Measurements from ENCODE around the gene GGA3.
"Not testable (repeated sequence)": the region's sequence is repeated elsewhere in the genome, so short reads cannot be mapped to it uniquely, and the experiment has no call there.

Gene GGA3

GRCh38 chr17:75288770-75289114 lies 27.3 kb upstream of the GGA3 start:
- peak overlapping the region; percentile 78 for H3K27ac ChIP-seq

DNA sequence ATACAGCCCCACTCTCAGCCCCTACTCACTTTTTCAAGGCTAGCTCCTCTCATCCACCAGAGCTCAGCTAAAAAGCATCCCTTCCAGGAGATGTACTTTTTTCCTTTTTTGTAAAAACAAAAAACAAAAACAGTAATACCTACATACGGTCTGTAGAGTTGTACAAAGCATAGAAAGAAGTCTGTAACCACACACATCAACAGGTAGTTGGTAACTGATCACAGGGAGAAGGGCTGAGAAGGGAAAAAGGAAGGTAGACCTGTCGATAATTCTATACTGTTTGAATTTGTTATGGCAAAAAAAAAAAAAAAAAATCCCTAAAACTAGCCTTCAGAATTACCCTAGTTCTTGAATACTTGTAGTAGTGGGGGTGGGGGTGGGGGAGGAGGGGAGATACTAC lies 27.0 kb upstream of the GGA3 start:
- Histone ChIP-seq H3K9me3 (ENCODE audit: severe bottlenecking) (no peaks in the 10 kb centered on the region), H3K36me3 (peaks cover 34% of the 10 kb centered on the region), H3K4me3 (ENCODE audit: low read depth, low read length) (peak overlapping the region; percentile 93), H3K27ac (peak overlapping the region; percentile 78), H3K27me3 (ENCODE audit: insufficient read depth, low read depth, severe bottlenecking) (no peaks in the 10 kb centered on the region)
- no peak for TF ChIP-seq CTCF (IDR thresholded peaks at IDR 0.05; ENCODE audit: low read depth, low read length)
- no peak for DNase-seq

More at GRCh38 chr17:75288770-75289114, 27.3 kb upstream of the GGA3 start:
- no peak for TF ChIP-seq CTCF (IDR thresholded peaks at IDR 0.05; ENCODE audit: low read depth, low read length)
- Histone ChIP-seq H3K4me3 (ENCODE audit: low read depth, low read length) (peak overlapping the region; percentile 93), H3K9me3 (ENCODE audit: severe bottlenecking) (no peaks in the 10 kb centered on the region), H3K36me3 (peaks cover 32% of the 10 kb centered on the region), H3K27me3 (ENCODE audit: insufficient read depth, low read depth, severe bottlenecking) (no peaks in the 10 kb centered on the region)
- DNase-seq: peak; percentile 87

DNA sequence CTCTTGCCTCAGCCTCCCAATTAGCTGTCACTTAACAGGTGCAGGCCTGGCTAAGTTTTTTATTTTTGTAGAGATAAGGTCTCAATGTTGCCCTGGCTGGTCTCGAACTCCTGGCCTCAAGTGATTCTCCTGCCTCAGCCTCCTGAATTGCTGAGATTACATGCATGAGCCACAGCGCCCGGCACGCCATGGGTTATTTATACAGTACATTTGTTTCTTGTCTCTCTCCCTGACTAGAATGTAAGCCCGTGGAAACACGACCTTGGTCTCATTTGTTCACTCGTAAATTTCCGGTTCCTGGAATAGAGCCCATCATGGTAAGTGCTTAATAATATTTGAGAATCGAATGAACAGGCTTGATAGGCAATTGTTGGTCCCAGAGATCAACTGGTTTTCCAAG lies 25.8 kb upstream of the GGA3 start:
- no peak for TF ChIP-seq CTCF (IDR thresholded peaks at IDR 0.05; ENCODE audit: low read depth, low read length)
- peaks cover 43% of the 10 kb centered on the region for H3K36me3 ChIP-seq

DNA sequence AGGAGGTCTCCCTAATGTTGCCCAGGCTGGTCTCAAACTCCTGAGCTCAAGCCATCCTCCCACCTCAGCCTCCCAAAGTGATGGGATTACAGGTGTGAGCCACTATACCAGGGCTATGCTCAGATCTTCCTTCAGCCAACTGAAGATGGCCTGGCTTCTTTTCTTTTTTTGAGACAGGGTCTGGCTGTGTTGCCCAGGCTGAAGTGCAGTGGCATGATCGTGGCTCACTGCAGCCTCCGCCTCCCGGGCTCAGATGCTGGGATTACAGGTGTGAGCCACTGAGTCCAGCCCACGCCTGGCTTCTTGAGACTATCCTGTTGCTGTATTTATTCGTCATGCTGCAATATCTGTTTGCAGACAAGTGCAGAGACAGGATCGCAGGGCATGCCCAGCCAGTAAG lies 23.7 kb upstream of the GGA3 start:
- DNase-seq: no peak
- H3K27ac ChIP-seq: no peak overlapping the region
- no peaks in the 10 kb centered on the region for H3K27me3 ChIP-seq (ENCODE audit: insufficient read depth, low read depth, severe bottlenecking)
- H3K4me3 ChIP-seq (ENCODE audit: low read depth, low read length): no peak overlapping the region
- no peak for TF ChIP-seq CTCF (IDR thresholded peaks at IDR 0.05; ENCODE audit: low read depth, low read length)
- H3K36me3 ChIP-seq: peaks cover 62% of the 10 kb centered on the region
- no peaks in the 10 kb centered on the region for H3K9me3 ChIP-seq (ENCODE audit: severe bottlenecking)

More for the DNA sequence above, 25.8 kb upstream of the GGA3 start:
- Histone ChIP-seq H3K9me3 (ENCODE audit: severe bottlenecking) (no peaks in the 10 kb centered on the region), H3K27ac (no peak overlapping the region), H3K4me3 (ENCODE audit: low read depth, low read length) (no peak overlapping the region), H3K27me3 (ENCODE audit: insufficient read depth, low read depth, severe bottlenecking) (no peaks in the 10 kb centered on the region)
- DNase-seq: no peak

- not testable (repeated sequence) for H3K27me3 ChIP-seq (ENCODE audit: insufficient read depth, low read depth, severe bottlenecking); DNase-seq; H3K4me3 ChIP-seq (ENCODE audit: low read depth, low read length); H3K9me3 ChIP-seq (ENCODE audit: severe bottlenecking); H3K27ac ChIP-seq
- peaks cover 79% of the 10 kb centered on the region for H3K36me3 ChIP-seq
These were observed 18.8 kb upstream of the GGA3 start for GRCh38 chr17:75280189-75280588.

- H3K36me3 ChIP-seq: peaks cover 86% of the 10 kb centered on the region
These were observed 16.3 kb upstream of the GGA3 start for GRCh38 chr17:75277664-75278071.

More at GRCh38 chr17:75277664-75278071, 16.3 kb upstream of the GGA3 start:
- Histone ChIP-seq H3K9me3 (ENCODE audit: severe bottlenecking) (no peaks in the 10 kb centered on the region), H3K4me3 (ENCODE audit: low read depth, low read length) (no peak overlapping the region), H3K27me3 (ENCODE audit: insufficient read depth, low read depth, severe bottlenecking) (no peaks in the 10 kb centered on the region), H3K27ac (no peak overlapping the region)
- DNase-seq: no peak
- no peak for TF ChIP-seq CTCF (IDR thresholded peaks at IDR 0.05; ENCODE audit: low read depth, low read length)

Data from WERI-Rb-1 (cell line).